Mucosa of descending colon (tissue), 3 donors: ENCODE results near the gene OGFOD3. TPM values are rescaled to one million over a fixed set of nuclear protein-coding genes. Genes with fewer than 3 reads are reported as not detected.

Experiments used
- ATAC-seq: fragments of 200-7000 bp; cut with Tn5 transposase; one replicate; pipeline ENCODE4 v1.9.1; 2020; ENCODE audit warnings: mild to moderate bottlenecking, moderate library complexity
- DNase-seq, 3 donors: peaks; one replicate each; pipeline ENCODE4 v3.0.0-alpha.2; 2020
- H3K36me3 ChIP-seq: fragments of 200-600 bp; one replicate; pipeline ENCODE4 v1.8.0; 2021; ENCODE audit warnings: low read depth, mild to moderate bottlenecking
- H3K4me1 ChIP-seq: fragments of 200-600 bp; one replicate; pipeline ENCODE4 v1.8.0; 2021; ENCODE audit warnings: low read depth, mild to moderate bottlenecking
- H3K4me3 ChIP-seq: fragments of 200-600 bp; one replicate; pipeline ENCODE4 v1.8.0; 2021; ENCODE audit warnings: mild to moderate bottlenecking
- H3K9me3 ChIP-seq: fragments of 200-600 bp; one replicate; pipeline ENCODE4 v1.8.0; 2021; ENCODE audit warnings: mild to moderate bottlenecking
- intact Hi-C, 2 donors: fragments of 100-400 bp; cut with DNase I in 1 of 2; cut with micrococcal nuclease in 1 of 2; formaldehyde crosslinking; loops; one replicate each; pipeline versions ENCODE4 v1.11.0 to v1.11.1; 2022; cut with DNase I, micrococcal nuclease
- total RNA-seq, 3 donors: library from RNA; stranded (reverse); fragmentation: NEBNext Ultra II Directional in 2 of 3; extraction: Animal tissue kit (Norgen Biotek cat#: 25700) in 2 of 3; gene quantifications; one replicate each; pipeline versions ENCODE4 v1.2.1 to v1.2.4, GENCODE V29; 2021 to 2023
- TF ChIP-seq, protein P1 (sequence below): fragments of 200-600 bp; IDR thresholded peaks from one replicate; pipeline ENCODE4 v1.8.0; 2022; ENCODE audit warnings: antibody characterized with exemption, mild to moderate bottlenecking
- donor health status: DM: no; HTN: no; CAD: no; lungs with moderate emphysema.
- donor health status: DM: no; HTN: no; CAD: no.
- donor health status: DM: no; HTN: yes; CAD: no.

Gene OGFOD3
- total RNA-seq, 3 donors from 2014 or later = 26.2 to 28.8 (median 26.2) TPM

DNA sequence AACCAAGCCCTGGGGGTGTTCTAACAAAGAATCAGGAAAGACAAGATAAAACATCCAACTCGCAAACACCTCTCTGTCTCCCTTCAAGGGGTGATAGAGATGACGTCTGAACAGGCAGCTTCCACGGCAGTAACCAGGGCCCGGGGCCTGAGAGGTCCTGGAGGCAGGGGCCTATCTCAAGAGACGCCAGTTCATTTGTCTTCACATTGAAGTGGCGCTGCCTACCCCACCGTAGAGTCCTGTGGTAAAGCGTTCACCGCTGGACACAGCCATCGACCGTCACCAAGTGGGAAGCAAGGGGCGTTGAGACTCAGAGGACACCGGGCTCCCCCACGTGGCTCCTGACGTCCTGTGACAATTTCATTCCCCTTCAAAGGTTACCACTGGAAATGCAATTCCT lies 25.4 kb downstream of the OGFOD3 start:
- Histone ChIP-seq H3K4me3 (no peak overlapping the region), H3K9me3 (no peaks in the 10 kb centered on the region), H3K36me3 (no peaks in the 10 kb centered on the region), H3K4me1 (no peaks in the 10 kb centered on the region)
- ATAC-seq (no peak), DNase-seq (no peak)
- intact Hi-C loops = no loop called here
- TF ChIP-seq, protein P1, sequence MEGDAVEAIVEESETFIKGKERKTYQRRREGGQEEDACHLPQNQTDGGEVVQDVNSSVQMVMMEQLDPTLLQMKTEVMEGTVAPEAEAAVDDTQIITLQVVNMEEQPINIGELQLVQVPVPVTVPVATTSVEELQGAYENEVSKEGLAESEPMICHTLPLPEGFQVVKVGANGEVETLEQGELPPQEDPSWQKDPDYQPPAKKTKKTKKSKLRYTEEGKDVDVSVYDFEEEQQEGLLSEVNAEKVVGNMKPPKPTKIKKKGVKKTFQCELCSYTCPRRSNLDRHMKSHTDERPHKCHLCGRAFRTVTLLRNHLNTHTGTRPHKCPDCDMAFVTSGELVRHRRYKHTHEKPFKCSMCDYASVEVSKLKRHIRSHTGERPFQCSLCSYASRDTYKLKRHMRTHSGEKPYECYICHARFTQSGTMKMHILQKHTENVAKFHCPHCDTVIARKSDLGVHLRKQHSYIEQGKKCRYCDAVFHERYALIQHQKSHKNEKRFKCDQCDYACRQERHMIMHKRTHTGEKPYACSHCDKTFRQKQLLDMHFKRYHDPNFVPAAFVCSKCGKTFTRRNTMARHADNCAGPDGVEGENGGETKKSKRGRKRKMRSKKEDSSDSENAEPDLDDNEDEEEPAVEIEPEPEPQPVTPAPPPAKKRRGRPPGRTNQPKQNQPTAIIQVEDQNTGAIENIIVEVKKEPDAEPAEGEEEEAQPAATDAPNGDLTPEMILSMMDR = no peak

DNA sequence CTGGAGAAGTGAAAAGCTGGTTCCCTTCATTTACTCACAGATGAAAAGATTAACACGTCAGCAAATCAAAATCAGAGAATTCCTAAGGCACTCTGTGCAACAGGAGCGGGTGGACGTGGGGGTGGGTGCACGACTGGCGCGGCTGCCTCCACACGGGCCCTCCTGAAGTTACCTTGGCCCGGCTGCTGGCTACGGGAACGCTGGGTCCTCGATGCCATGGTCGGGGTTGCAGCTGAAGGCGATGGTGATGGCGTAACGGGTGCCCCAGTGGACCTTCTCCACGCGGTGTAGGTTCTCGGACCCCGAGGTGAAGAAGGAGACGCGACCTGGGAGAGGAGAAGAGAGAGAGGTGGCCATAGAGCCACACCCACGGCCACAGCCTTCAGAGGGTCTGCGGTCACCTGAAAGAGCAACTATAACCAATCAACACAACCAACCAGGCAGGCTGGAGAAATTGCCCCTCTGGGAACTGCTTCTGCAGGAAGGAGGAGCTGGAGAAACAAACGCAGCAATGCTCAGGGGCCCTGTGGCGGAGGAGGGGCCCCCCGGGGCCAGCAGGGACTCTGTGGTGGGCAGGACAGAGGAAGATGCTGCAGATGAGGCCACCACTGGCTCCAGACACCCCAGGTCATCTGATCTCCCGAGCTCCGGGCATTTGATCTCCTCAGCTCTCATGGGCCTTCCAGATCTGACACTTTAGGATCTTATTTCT lies 26.0 kb downstream of the OGFOD3 start:
- Histone ChIP-seq H3K9me3 (no peaks in the 10 kb centered on the region), H3K36me3 (no peaks in the 10 kb centered on the region), H3K4me3 (no peak overlapping the region), H3K4me1 (no peaks in the 10 kb centered on the region)
- no peak for DNase-seq
- no peak for ATAC-seq
- TF ChIP-seq, protein P1 = no peak
- intact Hi-C loops = no loop called here

DNA sequence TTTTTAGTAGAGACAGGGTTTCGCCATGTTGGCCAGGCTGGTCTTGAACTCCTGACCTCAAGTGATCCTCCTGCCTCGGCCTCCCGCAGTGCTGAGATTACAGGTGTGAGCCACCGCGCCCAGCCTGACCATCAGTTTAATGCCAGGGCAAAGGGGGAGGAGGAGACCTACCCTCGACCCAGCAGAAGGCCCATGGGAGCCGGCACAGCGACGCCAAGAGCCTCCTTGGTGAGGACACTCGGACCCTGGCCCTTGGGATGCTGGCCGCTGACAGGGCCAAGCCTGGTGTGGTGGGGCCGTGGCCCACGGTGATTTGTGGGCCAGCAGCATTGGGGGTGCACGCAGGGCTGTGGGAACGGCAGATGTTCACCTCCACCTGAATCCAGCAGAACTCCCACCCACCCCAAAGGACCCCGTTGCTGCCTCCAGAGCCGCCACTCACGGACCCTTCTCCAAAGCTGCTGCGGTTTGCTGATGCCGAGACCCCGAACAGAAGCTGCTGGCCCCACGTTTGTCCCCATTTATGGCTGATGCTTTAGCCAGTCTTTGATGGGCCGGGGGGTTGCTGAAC lies 26.8 kb downstream of the OGFOD3 start:
- intact Hi-C loops = no loop called here
- Histone ChIP-seq H3K4me3 (no peak overlapping the region), H3K36me3 (no peaks in the 10 kb centered on the region), H3K4me1 (no peaks in the 10 kb centered on the region), H3K9me3 (no peaks in the 10 kb centered on the region)
- TF ChIP-seq, protein P1 = no peak
- peak in 1 of 3 donors; percentile 33 for DNase-seq
- ATAC-seq = no peak

DNA sequence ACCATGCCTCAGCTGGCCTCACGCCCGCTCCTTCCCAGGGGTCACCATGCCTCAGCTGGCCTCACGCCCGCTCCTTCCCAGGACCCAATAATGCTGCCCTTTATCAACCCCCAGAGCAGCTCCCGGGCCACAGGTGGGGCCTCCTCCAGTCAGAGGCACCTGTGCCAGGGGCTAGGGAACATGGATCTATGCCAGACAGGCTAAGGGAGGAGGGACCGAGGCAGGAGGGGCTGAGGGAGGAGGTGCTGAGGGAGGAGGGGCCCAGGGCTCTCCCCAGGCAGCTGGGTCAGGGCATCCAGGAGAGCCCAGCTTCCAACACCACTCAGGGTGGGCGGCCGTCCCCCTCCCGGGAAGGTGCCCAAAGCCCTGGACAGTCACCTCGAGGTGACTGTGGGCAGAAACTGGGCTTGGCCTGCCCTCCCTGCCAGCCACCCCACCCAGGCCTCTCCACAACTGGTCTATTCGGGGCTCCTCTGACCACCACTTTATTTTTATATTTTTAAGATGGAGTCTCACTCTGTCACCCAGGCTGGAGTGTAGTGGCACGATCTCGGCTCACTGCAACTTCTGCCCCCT lies 27.4 kb downstream of the OGFOD3 start:
- H3K4me1 ChIP-seq = no peaks in the 10 kb centered on the region
- no peaks in the 10 kb centered on the region for H3K9me3 ChIP-seq
- DNase-seq = no peak
- intact Hi-C loops = no loop called here
- TF ChIP-seq, protein P1 = no peak
- H3K36me3 ChIP-seq = no peaks in the 10 kb centered on the region
- no peak for ATAC-seq
- no peak overlapping the region for H3K4me3 ChIP-seq

DNA sequence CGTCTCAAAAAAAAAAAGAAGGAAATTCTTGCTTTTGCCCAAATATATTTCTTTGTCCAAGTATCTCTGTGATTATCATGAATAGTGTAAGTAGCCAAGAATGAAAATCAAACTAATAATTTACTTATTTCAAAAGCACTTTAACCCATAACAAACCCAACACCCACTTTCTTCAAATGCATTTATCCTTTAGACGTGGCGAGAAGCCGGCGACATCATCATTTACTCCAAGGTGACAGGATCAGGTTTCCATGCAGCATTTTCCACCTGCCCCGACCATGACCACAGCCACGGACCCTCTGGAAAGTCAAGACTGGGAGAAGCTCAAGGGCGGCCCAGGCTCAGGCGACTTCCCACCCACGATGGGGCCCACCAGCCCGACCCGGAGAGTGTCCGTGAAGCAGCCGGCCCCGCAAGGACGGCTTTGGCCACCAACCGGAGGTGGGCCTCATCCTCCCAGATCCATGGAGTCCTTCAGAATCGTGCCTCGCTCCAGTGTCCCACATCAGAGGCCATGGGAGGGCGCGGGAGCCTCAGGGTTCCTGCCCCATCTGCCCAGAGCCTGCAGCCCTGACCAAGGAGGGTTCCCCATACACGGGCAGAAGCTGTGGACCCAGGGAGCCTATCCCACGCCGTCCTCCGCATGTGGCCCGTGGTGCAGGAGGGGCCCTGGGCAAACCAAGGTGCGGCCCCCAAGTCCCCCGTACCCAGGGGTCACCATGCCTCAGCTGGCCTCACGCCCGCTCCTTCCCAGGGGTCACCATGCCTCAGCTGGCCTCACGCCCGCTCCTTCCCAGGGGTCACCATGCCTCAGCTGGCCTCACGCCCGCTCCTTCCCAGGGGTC lies 28.1 kb downstream of the OGFOD3 start:
- no peaks in the 10 kb centered on the region for H3K9me3 ChIP-seq
- TF ChIP-seq, protein P1 = no peak
- intact Hi-C loops = no loop called here
- no peak for ATAC-seq
- H3K4me1 ChIP-seq = no peaks in the 10 kb centered on the region
- H3K36me3 ChIP-seq = no peaks in the 10 kb centered on the region
- no peak overlapping the region for H3K4me3 ChIP-seq
- no peak for DNase-seq
